ENCODE measurements around the gene TUBA8. TPM values are rescaled to one million over a fixed set of nuclear protein-coding genes. Genes with fewer than 3 reads are reported as not detected.

Gene TUBA8
- under 1 TPM; 0.34 to 0.67 TPM for total RNA-seq

GRCh38 chr22:18110194-18110953 is at the start of gene TUBA8:
TSS of gene TUBA8 (plus strand) at chr22:18110809. CDS start at chr22:18110866, 57 bp downstream.

DNA sequence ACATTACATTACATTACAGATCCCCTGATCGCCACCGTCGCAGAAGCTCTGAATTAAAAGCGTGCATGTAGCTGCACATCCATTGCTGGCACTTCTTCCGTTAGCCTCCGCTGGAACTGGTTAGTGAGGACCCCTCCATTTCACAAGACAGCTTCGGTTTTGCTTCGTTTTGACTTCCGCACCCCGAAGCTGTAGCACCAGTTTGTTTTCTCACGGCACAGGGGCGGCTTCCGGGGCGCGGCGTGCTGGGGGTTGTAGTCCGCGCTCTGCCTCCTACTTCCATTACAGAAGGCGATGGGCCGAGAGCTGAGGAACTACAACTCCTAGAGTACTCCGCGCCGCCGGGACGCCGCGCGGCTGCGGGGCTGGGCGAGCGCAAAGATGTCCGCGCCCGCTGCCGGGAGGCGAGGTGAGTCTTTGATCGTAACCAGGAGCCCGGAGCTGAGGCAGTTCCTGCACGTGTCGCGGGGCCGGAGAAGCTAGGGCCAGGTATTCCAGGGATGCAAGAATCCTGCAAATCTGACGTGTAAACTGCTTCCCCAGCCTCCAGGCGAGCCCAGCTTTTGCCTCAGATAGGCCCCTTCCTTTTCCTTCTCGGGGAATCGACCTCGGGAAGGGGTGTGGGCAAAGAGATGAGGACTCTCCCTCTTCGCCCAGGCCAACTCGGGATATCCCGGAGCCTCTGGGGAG is 32.8 kb upstream of the TUBA8 start, which contains the start of gene PEX26:
TSS of gene PEX26 (plus strand) at position 352 of the 690 bp plus-strand sequence. CDS start 387 bp downstream, outside the sequence.

Small RNA genes lying within 50 kb of the gene (small RNA-seq; reads per million reads assigned to genes)
- gene AC016027.5 = 0 reads per million in 2 donors

Other genes with a start within 250 kb of the TUBA8 start
- gene MICAL3, start 86.2 kb upstream of the TUBA8 start, total RNA-seq = 10 to 100 TPM; 51.3 to 52.6 TPM
- 10 to 100 TPM; 18.0 to 21.3 TPM for gene PEX26, start 32.8 kb upstream of the TUBA8 start, total RNA-seq
- 100 to 1,000 TPM; 169 to 303 TPM for gene USP18, start 39.4 kb downstream of the TUBA8 start, total RNA-seq